Vagina (tissue), 2 donors: ENCODE measurements around the gene TSPEAR. TPM values are rescaled to one million over a fixed set of nuclear protein-coding genes. Genes with fewer than 3 reads are reported as not detected.
A peak's percentile ranks its signal among the peaks of the same experiment; 100 is the strongest.
"Not testable (repeated sequence)": the region's sequence is repeated elsewhere in the genome, so short reads cannot be mapped to it uniquely, and the experiment has no call there.

Experiments used
- DNase-seq, 2 donors: peaks; one replicate each; pipeline ENCODE4 v3.0.0-alpha.2; 2017; ENCODE audit errors: extremely low spot score in 2 of 2
- H3K27ac ChIP-seq: fragments of 200-600 bp; sonication (generic); one replicate; pipeline ENCODE4 v1.5.1; 2019
- H3K27me3 ChIP-seq: fragments of 200-600 bp; sonication (generic); one replicate; pipeline ENCODE4 v1.5.1; 2019
- H3K36me3 ChIP-seq, 2 donors: fragments of 200-600 bp; sonication (generic); one replicate each; pipeline ENCODE4 v1.5.1; 2017 to 2019
- H3K4me1 ChIP-seq: fragments of 200-600 bp; sonication (generic); one replicate; pipeline ENCODE4 v1.5.1; 2019
- H3K4me3 ChIP-seq, 2 donors: fragments of 200-600 bp; sonication (generic); 1 replicate in 1 of 2; 2 replicates in 1 of 2; pipeline ENCODE4 v1.5.1; 2016 to 2019
- H3K9me3 ChIP-seq: fragments of 200-600 bp; sonication (generic); one replicate; pipeline ENCODE4 v1.5.1; 2019
- POLR2A ChIP-seq, 2 donors: fragments of 450-650 bp; IDR thresholded peaks; one replicate each; pipeline ENCODE4 v1.6.1; 2017; ENCODE audit warnings: antibody characterized with exemption in 2 of 2, mild to moderate bottlenecking in 2 of 2, moderate library complexity in 2 of 2
- POLR2AphosphoS5 ChIP-seq, 2 donors: sonication (generic); formaldehyde crosslinking; IDR thresholded peaks; one replicate each; pipeline ENCODE4 v1.9.0; 2017; ENCODE audit warnings: antibody characterized with exemption in 2 of 2, mild to moderate bottlenecking in 2 of 2, low read depth in 1 of 2; ENCODE audit not compliant: insufficient read depth in 1 of 2
- intact Hi-C: fragments of 100-400 bp; cut with DNase I; formaldehyde crosslinking; loops from one replicate; pipeline ENCODE4 v1.15.1; 2023
- total RNA-seq: library from RNA; depleted of rRNA; stranded (reverse); fragments of >200 nt; gene quantifications from one replicate; pipeline ENCODE4 v1.2.3, GENCODE V29; 2016
- TF ChIP-seq, protein P1 (sequence below), 3 experiments: fragments of 450-650 bp in 2 of 3; fragments of 200-600 bp in 1 of 3; sonication (generic) in 1 of 3; IDR thresholded peaks; one replicate each; pipeline ENCODE4 v1.5.1; 2017 to 2019; ENCODE audit warnings: antibody characterized with exemption in 3 of 3, mild to moderate bottlenecking in 2 of 3, moderate library complexity in 2 of 3

TSPEAR gene
- total RNA-seq, 1 donor from 2014 or later: not detected

DNA sequence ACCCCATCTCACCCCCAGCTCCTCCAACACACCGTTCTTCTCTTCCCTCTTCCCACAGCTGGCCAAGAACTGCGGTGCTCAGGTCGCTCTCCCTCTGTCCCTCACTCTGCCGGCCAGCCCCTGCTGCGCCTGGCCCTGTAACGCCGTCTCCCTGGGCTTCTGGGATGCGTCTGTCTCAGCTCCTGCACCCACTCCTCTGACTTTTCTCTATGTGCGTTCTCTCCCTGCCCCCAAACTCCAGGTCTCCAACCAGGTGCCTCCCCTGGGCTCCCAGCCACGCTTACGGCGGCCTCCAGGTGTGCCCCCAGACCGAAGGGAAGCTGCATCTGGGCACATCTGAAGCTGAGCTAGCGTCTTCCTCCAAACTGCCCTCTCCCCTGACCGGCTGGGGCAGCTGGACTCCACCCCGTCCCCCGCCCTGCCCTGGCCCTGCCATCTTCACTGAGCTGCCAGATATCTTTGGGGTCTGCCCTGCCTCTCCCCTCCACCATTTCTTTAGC lies 11.8 kb downstream of the TSPEAR start:
- Histone ChIP-seq H3K27me3 (peaks cover 3% of the 10 kb centered on the region), H3K4me3 (no peak overlapping the region), H3K36me3 (no peaks in the 10 kb centered on the region), H3K9me3 (no peaks in the 10 kb centered on the region), H3K27ac (no peak overlapping the region), H3K4me1 (no peaks in the 10 kb centered on the region)
- intact Hi-C loops: no loop called here
- TF ChIP-seq, protein P1, sequence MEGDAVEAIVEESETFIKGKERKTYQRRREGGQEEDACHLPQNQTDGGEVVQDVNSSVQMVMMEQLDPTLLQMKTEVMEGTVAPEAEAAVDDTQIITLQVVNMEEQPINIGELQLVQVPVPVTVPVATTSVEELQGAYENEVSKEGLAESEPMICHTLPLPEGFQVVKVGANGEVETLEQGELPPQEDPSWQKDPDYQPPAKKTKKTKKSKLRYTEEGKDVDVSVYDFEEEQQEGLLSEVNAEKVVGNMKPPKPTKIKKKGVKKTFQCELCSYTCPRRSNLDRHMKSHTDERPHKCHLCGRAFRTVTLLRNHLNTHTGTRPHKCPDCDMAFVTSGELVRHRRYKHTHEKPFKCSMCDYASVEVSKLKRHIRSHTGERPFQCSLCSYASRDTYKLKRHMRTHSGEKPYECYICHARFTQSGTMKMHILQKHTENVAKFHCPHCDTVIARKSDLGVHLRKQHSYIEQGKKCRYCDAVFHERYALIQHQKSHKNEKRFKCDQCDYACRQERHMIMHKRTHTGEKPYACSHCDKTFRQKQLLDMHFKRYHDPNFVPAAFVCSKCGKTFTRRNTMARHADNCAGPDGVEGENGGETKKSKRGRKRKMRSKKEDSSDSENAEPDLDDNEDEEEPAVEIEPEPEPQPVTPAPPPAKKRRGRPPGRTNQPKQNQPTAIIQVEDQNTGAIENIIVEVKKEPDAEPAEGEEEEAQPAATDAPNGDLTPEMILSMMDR (IDR thresholded peaks at IDR 0.05): no peak
- TF ChIP-seq POLR2AphosphoS5 (IDR thresholded peaks at IDR 0.05; ENCODE audit: insufficient read depth in 1 of 2, low read depth in 1 of 2): no peak
- TF ChIP-seq POLR2A (IDR thresholded peaks at IDR 0.05): no peak
- DNase-seq: peak; percentile 55 to 58

DNA sequence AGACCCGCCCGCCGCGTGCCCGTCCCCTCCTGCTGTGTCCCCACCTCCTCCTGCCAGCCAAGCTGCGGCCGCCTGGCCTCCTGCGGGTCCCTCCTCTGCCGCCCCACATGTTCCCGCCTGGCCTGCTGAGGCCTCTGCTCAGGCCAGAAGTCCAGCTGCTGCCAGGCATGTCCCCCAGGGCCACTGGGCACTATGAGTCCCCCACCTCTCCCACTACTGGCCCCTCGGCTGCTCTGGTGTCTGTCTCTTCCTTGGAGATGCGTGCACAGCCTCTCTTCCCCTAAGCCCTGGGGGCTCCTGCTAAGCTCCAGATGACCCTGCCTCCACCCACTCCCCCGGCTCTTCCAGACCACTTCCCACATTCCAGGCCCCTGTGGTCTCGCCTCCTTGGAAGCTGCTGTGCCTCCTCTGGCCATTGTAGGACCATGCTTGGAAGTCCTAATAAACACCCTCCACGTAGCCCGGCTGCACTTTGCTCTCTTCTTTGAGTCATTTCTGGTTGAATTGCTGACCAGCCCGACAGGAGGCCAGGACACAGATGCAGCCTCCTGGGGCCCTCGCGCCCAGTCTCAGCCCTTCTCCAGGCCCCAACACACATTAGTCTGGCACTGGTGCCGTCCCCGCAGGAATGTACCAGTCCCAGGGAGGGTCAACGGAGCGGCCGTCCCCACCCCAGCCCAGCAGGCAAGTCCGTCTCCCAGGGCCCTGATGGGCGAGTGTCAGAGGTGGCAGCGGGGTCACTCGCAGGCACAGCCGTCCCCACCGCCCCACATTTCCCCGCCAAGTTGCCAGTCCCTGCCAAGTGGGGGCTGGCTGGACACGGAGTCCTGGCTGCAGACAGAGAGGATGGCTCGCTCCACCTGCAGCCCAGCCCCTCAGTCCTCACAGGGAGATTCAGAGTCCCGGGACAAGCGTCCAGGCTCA lies 13.3 kb downstream of the TSPEAR start:
- Histone ChIP-seq H3K4me3 (no peak overlapping the region), H3K36me3 (no peaks in the 10 kb centered on the region), H3K4me1 (no peaks in the 10 kb centered on the region), H3K27ac (no peak overlapping the region), H3K9me3 (no peaks in the 10 kb centered on the region), H3K27me3 (peaks cover 3% of the 10 kb centered on the region)
- DNase-seq: peak; percentile 76 to 89
- TF ChIP-seq POLR2AphosphoS5 (IDR thresholded peaks at IDR 0.05; ENCODE audit: insufficient read depth in 1 of 2, low read depth in 1 of 2): no peak
- no peak for TF ChIP-seq POLR2A (IDR thresholded peaks at IDR 0.05)
- TF ChIP-seq, protein P1 (IDR thresholded peaks at IDR 0.05): no peak
- intact Hi-C loops: no loop called here

DNA sequence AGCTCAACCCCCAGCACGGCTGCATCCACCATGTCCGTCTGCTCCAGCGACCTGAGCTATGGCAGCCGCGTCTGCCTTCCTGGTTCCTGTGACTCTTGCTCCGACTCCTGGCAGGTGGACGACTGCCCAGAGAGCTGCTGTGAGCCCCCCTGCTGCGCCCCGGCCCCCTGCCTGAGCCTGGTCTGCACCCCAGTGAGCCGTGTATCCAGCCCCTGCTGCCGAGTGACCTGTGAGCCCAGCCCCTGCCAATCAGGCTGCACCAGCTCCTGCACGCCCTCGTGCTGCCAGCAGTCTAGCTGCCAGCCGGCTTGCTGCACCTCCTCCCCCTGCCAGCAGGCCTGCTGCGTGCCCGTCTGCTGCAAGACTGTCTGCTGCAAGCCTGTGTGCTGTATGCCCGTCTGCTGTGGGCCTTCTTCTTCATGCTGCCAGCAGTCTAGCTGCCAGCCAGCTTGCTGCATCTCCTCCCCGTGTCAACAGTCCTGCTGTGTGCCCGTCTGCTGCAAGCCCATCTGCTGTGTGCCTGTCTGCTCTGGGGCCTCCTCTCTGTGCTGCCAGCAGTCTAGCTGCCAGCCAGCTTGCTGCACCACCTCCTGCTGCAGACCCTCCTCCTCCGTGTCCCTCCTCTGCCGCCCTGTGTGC lies 14.1 kb downstream of the TSPEAR start, which contains the start of gene KRTAP10-12:
KRTAP10-12 (plus strand) TSS at position 1 of the 639 bp plus-strand sequence; CDS start at position 31, 30 bp downstream.
- peak; percentile 58 to 70 for DNase-seq
- H3K27me3 ChIP-seq, H3K4me3 ChIP-seq: not testable (repeated sequence)

DNA sequence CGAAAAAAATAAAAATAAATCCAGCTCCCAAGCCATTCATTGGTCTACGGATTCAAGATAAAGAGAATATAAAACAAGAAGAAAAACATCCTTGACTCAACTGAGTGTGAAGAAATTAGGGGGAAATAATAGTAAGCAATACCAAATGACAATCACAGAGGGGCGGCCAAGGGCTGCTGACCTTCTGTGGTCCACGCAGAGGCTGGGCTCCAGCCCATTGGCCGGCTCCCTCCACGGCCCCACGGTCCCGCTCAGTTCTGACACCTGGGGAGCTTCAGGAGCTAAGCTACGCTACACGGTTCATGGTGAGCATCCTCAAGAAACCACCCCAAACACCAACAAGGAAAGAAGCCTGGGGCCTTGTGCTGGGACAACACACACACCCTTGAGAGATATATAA lies 14.8 kb downstream of the TSPEAR start:
- intact Hi-C loops: no loop called here
- no peaks in the 10 kb centered on the region for H3K4me1 ChIP-seq
- no peaks in the 10 kb centered on the region for H3K36me3 ChIP-seq

More for the DNA sequence above, 14.1 kb downstream of the TSPEAR start, which contains the start of gene KRTAP10-12:
- H3K36me3 ChIP-seq, intact Hi-C loops, H3K9me3 ChIP-seq, H3K27ac ChIP-seq, H3K4me1 ChIP-seq: not testable (repeated sequence)

DNA sequence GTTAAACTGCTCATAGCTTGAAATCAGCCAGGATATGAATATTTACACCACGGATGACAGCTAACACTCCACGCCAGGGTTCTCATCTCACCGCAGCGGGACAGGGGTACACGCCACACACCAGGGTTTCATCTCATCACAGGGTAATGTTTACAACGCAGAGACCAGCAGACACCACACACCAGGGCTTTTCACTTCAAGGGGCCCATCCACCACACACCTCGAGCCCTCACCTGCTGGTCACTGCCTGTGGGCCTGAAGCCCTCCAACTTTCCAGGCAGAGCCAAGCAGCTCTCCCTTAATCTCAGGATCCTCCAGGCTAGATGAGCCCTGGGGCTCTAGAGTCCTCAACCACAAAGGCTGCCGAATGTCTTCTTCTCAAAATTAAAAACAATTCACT lies 15.7 kb downstream of the TSPEAR start:
- no peaks in the 10 kb centered on the region for H3K27me3 ChIP-seq
- H3K4me1 ChIP-seq: no peaks in the 10 kb centered on the region
- TF ChIP-seq, protein P1 (IDR thresholded peaks at IDR 0.05): no peak
- no peak for TF ChIP-seq POLR2AphosphoS5 (IDR thresholded peaks at IDR 0.05; ENCODE audit: insufficient read depth in 1 of 2, low read depth in 1 of 2)
- TF ChIP-seq POLR2A (IDR thresholded peaks at IDR 0.05): no peak
- H3K36me3 ChIP-seq: no peaks in the 10 kb centered on the region
- H3K9me3 ChIP-seq: no peaks in the 10 kb centered on the region
- H3K4me3 ChIP-seq: no peak overlapping the region
- DNase-seq: peak in 1 of 2 donors; percentile 74
- intact Hi-C loops: no loop called here
- no peak overlapping the region for H3K27ac ChIP-seq

More for the DNA sequence above, 14.8 kb downstream of the TSPEAR start:
- H3K27me3 ChIP-seq: peaks cover 3% of the 10 kb centered on the region
- no peak overlapping the region for H3K27ac ChIP-seq
- no peak overlapping the region for H3K4me3 ChIP-seq
- peak; percentile 34 to 44 for DNase-seq
- H3K9me3 ChIP-seq: no peaks in the 10 kb centered on the region
- TF ChIP-seq, protein P1 (IDR thresholded peaks at IDR 0.05): no peak
- TF ChIP-seq POLR2A (IDR thresholded peaks at IDR 0.05): no peak
- no peak for TF ChIP-seq POLR2AphosphoS5 (IDR thresholded peaks at IDR 0.05; ENCODE audit: insufficient read depth in 1 of 2, low read depth in 1 of 2)
